ENCODE measurements around the gene ARFRP1. TPM values are rescaled to one million over a fixed set of nuclear protein-coding genes. Genes with fewer than 3 reads are reported as not detected.

Gene ARFRP1
- total and polyA plus RNA-seq, 12 donors: 18.8 to 75.9 (median 42.2) TPM

- H3K9me3 ChIP-seq (replicated peaks in 1 of 3): no peaks in the 10 kb centered on the region
- no peak overlapping the region for H3K4me3 ChIP-seq
- no peaks in the 10 kb centered on the region for H3K27me3 ChIP-seq
- TF ChIP-seq CTCF (IDR thresholded peaks at IDR 0.05): no peak
- TF ChIP-seq POLR2A (IDR thresholded peaks at IDR 0.05): no peak
- H3K27ac ChIP-seq: no peak overlapping the region
- H3K36me3 ChIP-seq (replicated peaks in 1 of 2): peaks cover 0 to 61% of the 10 kb centered on the region in 2 donors
- WGBS, 4 donors: 77 to 95% (median 91%) methylated on average over 6 to 22 of the region's 22 CpGs
- intact Hi-C loops (cut with DNase I): no loop called here
- peaks cover under 1 to 6% of the 10 kb centered on the region in 2 donors for H3K4me1 ChIP-seq (replicated peaks in 1 of 2)
- DNase-seq: no peak
These were observed 43.5 kb downstream of the ARFRP1 start for GRCh38 chr20:63664143-63664851.

- no peaks in the 10 kb centered on the region for H3K27me3 ChIP-seq
- H3K9me3 ChIP-seq (replicated peaks in 1 of 3): no peaks in the 10 kb centered on the region
- peaks cover 7 to 11% of the 10 kb centered on the region in 2 donors for H3K4me1 ChIP-seq (replicated peaks in 1 of 2)
- TF ChIP-seq POLR2A (IDR thresholded peaks at IDR 0.05) (no peak), CTCF (IDR thresholded peaks at IDR 0.05) (no peak)
- peaks cover 0 to 54% of the 10 kb centered on the region in 2 donors for H3K36me3 ChIP-seq (replicated peaks in 1 of 2)
- no peak overlapping the region for H3K4me3 ChIP-seq
- no peak for DNase-seq
- intact Hi-C loops (cut with DNase I): no loop called here
- WGBS, 4 donors: 88 to 93% (median 89%) methylated on average over 6 to 26 of the region's 26 CpGs
- H3K27ac ChIP-seq: no peak overlapping the region
These were observed 44.3 kb downstream of the ARFRP1 start for GRCh38 chr20:63663332-63664066.

- Histone ChIP-seq H3K27me3 (no peaks in the 10 kb centered on the region), H3K27ac (no peak overlapping the region), H3K9me3 (replicated peaks in 1 of 3) (no peaks in the 10 kb centered on the region), H3K4me1 (replicated peaks in 1 of 2) (peaks cover 9 to 12% of the 10 kb centered on the region in 2 donors), H3K36me3 (replicated peaks in 1 of 2) (peaks cover 0 to 53% of the 10 kb centered on the region in 2 donors), H3K4me3 (no peak overlapping the region)
- TF ChIP-seq POLR2A (IDR thresholded peaks at IDR 0.05): no peak
- no peak for TF ChIP-seq CTCF (IDR thresholded peaks at IDR 0.05)
- DNase-seq: no peak
- intact Hi-C loops (cut with DNase I): no loop called here
- 90 to 96% (median 92%) methylated on average over 4 to 9 of the region's 9 CpGs for WGBS, 4 donors
These were observed 45.0 kb downstream of the ARFRP1 start for GRCh38 chr20:63662813-63663189.

GRCh38 chr20:63661959-63662812, 45.6 kb downstream of the ARFRP1 start:
- H3K27me3 ChIP-seq: no peaks in the 10 kb centered on the region
- TF ChIP-seq CTCF (IDR thresholded peaks at IDR 0.05) (no peak), POLR2A (IDR thresholded peaks at IDR 0.05) (no peak)
- H3K27ac ChIP-seq: no peak overlapping the region
- H3K4me1 ChIP-seq (replicated peaks in 1 of 2): peaks cover 15 to 18% of the 10 kb centered on the region in 2 donors
- H3K36me3 ChIP-seq (replicated peaks in 1 of 2): peaks cover 0 to 46% of the 10 kb centered on the region in 2 donors
- H3K4me3 ChIP-seq: no peak overlapping the region
- no peak for DNase-seq
- no peaks in the 10 kb centered on the region for H3K9me3 ChIP-seq (replicated peaks in 1 of 3)
- intact Hi-C loops (cut with DNase I): no loop called here
- 88 to 94% (median 90%) methylated on average over 20 to 33 of the region's 33 CpGs for WGBS, 4 donors
